HG03064 (cell line): ENCODE measurements around the gene SLC35A5.

ENCODE experiments used
- ATAC-seq: cut with Tn5 transposase; IDR thresholded peaks from one replicate; pipeline ENCODE4 v1.9.1; 2021; ENCODE audit warnings: low read depth; ENCODE audit not compliant: unreplicated experiment

Gene SLC35A5

DNA sequence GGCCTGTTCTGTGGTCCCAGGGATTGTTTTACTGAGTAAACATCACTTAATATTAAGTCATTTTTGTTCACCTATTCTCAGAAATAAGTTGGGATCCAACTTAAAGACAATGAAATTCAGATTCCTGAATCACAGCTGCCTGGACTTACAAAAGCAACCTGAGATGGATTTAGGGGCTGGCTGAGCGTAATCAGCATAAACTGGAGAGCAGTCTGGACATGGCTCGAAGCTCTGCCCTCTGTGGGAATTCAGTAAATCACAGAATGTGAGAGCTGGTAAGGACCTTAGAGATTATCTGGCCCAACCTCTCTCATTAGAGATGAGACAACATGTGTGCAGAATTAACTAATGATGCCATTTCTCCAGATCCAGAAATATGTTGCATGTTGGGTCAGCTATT is 55.4 kb downstream of the SLC35A5 start:
- no peak for ATAC-seq

- ATAC-seq, result peak; percentile 78
Measured at GRCh38 chr3:112619295-112619694, 57.5 kb downstream of the SLC35A5 start.

DNA sequence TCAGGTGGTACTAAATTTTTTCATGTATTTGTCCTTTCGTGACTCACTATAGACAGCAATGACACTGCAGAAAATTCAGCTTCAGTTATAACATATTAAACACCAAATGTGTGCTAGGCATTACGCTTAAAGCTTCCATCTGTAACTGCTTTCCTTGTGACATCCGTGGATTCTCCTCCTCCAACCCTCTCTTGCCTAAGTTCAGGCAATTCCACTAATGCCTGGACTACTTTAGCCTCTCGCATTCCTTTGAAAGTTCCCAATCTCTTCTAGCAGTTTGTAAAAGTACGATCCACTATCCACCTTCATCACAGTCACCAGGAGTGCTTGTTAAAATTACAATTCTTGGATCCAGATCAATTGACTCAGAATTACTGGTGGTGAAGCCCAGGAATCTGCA is 61.4 kb downstream of the SLC35A5 start:
- no peak for ATAC-seq

DNA sequence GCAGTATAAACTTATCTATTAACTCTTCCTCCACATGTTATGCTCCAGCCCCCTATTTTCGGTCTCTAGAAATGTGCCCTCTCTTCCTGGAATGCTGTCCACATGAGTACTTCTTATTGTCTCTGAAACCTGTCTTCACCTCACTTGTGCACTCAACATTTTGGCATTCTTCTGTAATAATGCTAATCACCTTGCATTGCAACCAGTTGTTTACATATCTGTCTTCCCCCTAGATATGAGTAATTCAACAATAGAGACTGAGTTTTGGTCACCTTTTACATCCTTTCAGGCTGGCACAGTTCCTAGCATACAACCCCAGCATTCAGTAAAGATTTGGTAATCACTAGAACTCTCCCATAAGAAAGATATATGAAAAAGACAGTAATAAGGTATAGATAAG is 61.9 kb downstream of the SLC35A5 start:
- no peak for ATAC-seq

DNA sequence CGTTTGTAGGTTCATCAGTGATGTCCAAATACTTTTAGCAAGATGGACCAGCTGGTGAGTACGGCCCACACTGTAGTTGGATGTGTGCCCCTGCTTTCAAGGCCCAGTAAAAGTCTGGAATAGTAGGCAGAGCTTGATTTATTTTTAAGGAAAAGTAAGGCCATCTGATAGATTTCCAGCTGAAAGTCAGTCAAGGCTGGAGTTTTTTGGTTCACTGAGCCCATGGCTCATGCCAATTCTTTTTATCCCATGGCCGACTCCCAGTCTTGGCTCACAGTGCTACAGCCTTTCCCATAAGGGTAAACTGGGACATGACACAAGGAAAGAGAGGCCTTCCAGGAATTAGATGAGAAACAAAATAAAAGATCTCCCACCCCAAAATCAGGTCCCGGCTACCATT is 65.6 kb downstream of the SLC35A5 start:
- no peak for ATAC-seq

GRCh38 chr3:112627919-112628466 is 66.1 kb downstream of the SLC35A5 start:
- ATAC-seq, result no peak

DNA sequence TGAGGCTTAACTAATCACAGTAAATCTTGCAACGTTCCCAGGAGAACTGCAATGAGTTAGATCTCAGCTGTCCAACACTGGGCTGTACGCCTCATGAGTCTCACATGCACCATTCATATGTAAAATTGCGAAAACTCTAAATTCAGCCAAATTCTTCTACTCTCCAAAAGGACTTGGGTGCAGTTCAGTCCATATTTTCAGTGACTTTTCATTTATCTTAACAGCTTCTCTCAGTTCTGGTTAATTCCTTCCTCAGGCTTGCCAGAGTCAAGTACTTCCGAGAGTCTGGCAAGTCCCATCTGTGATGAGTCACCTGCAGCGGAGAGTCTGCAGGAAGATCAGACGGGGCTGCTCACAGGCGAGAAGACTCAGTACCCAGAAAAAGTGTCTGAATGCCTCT is 67.6 kb downstream of the SLC35A5 start:
- ATAC-seq, result no peak

DNA sequence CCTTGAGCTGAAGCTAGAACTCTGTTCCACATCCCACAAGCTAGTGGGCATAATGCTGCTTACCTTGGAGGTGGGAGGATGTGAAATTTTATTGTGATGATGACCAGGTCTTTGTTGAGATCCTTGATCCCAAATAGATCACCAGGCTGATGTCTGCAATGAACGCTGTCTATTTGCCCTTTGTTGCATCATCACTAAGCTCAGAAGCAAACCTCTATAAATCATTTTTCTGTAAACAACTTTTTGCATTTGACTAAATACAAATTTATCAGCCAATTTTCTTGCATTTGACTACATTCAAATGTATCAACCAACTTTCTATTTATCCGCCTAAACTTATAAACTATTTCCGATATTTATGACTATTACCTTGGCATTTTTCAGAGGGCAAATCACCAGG is 69.4 kb downstream of the SLC35A5 start:
- ATAC-seq, result no peak

GRCh38 chr3:112632596-112632995 is 70.8 kb downstream of the SLC35A5 start:
- no peak for ATAC-seq

DNA sequence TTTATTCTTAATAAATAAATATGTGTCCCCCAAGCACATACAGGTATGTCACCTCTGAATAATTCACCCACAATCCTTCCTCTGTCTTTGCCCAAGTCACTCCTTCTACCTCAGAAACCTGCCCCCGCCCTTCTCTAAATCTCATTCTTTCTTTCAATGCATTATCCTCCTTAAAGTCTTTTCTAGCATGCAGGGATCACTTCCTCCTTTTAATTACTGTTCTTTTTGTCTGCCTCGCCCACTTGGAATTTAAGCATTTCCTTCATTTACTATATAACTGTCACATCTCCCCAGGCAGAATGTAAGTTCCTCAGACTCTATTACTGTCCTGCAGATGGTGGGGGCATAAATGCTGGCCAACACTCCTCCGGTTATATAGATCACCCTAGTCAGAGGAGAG is 71.3 kb downstream of the SLC35A5 start:
- ATAC-seq, result no peak

DNA sequence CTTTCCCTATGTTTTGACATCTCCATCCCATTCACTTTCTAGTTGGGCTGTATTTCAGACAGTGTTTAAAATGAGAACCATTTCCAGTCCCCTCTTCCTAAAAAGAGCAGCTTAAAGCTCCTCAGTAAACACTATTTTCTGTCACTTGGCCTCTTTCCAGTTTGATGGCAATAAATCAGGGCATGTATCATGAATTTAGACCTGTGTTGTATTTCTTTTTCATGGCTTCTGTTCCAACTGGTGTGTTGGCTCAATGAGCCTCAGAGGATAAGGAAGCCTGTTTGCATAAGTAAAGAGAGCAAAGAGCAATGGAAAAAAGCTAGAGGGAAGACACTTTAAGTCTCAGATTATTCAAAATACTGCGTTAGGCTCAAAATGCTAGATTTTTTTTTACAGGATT is 71.9 kb downstream of the SLC35A5 start:
- ATAC-seq, result no peak

DNA sequence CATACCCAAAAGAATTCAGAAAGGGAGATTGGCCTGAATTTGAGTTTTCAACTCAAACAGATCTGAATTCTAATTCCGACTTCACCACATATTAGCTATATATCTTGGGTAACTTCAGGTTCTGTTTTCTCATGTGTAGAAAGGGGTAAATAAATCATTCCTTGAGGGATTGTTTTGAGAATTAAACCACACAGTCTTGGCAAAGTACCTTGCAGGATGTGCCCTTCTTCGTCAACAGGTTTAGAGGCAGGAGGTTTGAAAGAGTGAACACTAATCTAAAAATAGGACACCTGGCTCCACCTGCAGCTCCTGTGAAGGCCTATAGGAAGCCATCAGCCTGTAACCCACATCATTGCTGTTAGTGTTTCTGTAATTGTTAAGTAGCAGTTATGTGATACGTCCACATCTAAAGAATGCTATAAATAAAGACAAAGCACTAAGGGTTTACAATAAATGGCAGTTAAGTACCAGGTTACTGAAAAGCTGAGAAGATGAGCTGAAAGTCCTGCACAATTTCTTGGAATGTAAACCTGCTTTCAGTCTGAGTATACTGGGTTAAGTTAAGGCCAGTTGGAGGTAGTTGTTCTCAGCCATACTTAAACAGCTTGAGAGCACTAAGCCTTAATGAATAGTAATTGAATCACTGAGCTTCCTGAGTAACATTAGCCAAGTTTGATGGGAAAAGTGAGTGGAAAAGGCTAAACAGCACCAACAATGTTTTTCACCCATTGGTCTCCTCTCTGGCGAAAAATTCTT is 73.1 kb downstream of the SLC35A5 start:
- no peak for ATAC-seq
